Large intestine (tissue), 3 donors: ENCODE results near the gene CBLN1. TPM values are rescaled to one million over a fixed set of nuclear protein-coding genes. Genes with fewer than 3 reads are reported as not detected.
"Not testable (repeated sequence)": the region's sequence is repeated elsewhere in the genome, so short reads cannot be mapped to it uniquely, and the experiment has no call there.

Experiments
- DNase-seq, 2 donors: peaks; one replicate each; pipeline versions ENCODE4 v3.0.0 to v3.0.0-alpha.2; 2013
- H3K27ac ChIP-seq: one replicate; pipeline ENCODE4 v1.5.1; 2013; ENCODE audit warnings: low read length
- H3K27me3 ChIP-seq: 2 replicates; pipeline ENCODE4 v1.6.1; 2013; ENCODE audit warnings: low read length; ENCODE audit not compliant: control insufficient read depth, insufficient read depth
- H3K36me3 ChIP-seq: 2 replicates; pipeline ENCODE4 v1.6.1; 2013; ENCODE audit warnings: low read length; ENCODE audit not compliant: control insufficient read depth, insufficient read depth
- H3K4me1 ChIP-seq: one replicate; pipeline ENCODE4 v1.6.1; 2013; ENCODE audit warnings: low read length; ENCODE audit not compliant: control insufficient read depth, insufficient read depth
- H3K4me3 ChIP-seq: one replicate; pipeline ENCODE4 v1.5.1; 2013; ENCODE audit warnings: low read length
- H3K9me3 ChIP-seq: one replicate; pipeline ENCODE4 v1.6.1; 2013; ENCODE audit warnings: mild to moderate bottlenecking, low read depth, low read length, moderate library complexity; ENCODE audit not compliant: control insufficient read depth
- WGBS: methylation state at CpG from one replicate; pipeline ENCODE4 v1.1.5; 2013; ENCODE audit warnings: low lambda C conversion rate; ENCODE audit not compliant: insufficient coverage; 5-methylcytosine and 5-hydroxymethylcytosine counted together
- polyA plus RNA-seq: library from polyadenylated mRNA; unstranded; fragments of 120-200 nt; gene quantifications from one replicate; pipeline ENCODE4 v1.2.1, GENCODE V29; 2013

The CBLN1 gene
- polyA plus RNA-seq, 1 donor: 1.8 TPM

GRCh38 chr16:49268667-49269066 is 13.0 kb downstream of the CBLN1 start:
- DNase-seq: no peak
- Histone ChIP-seq H3K4me3 (no peak overlapping the region), H3K27me3 (peaks cover 16% of the 10 kb centered on the region), H3K4me1 (peaks cover 10% of the 10 kb centered on the region), H3K36me3 (no peaks in the 10 kb centered on the region), H3K27ac (peak overlapping the region; percentile 18), H3K9me3 (no peaks in the 10 kb centered on the region)
- no CpG with 5 or more reads among the region's 1 CpG for WGBS

GRCh38 chr16:49262501-49262900 is 19.1 kb downstream of the CBLN1 start:
- Histone ChIP-seq H3K4me1 (peaks cover 10% of the 10 kb centered on the region), H3K4me3 (no peak overlapping the region), H3K27ac (no peak overlapping the region), H3K36me3 (no peaks in the 10 kb centered on the region), H3K9me3 (no peaks in the 10 kb centered on the region), H3K27me3 (no peaks in the 10 kb centered on the region)
- no peak for DNase-seq
- WGBS: 100% methylated on average over 3 of the region's 5 CpGs

GRCh38 chr16:49261930-49262329 is 19.7 kb downstream of the CBLN1 start:
- Histone ChIP-seq H3K4me1 (peaks cover 10% of the 10 kb centered on the region), H3K9me3 (no peaks in the 10 kb centered on the region), H3K27ac (no peak overlapping the region), H3K27me3 (no peaks in the 10 kb centered on the region), H3K36me3 (no peaks in the 10 kb centered on the region), H3K4me3 (no peak overlapping the region)
- no peak for DNase-seq

- Histone ChIP-seq H3K27me3 (no peaks in the 10 kb centered on the region), H3K27ac (no peak overlapping the region), H3K4me1 (peaks cover 10% of the 10 kb centered on the region), H3K36me3 (no peaks in the 10 kb centered on the region), H3K9me3 (no peaks in the 10 kb centered on the region), H3K4me3 (no peak overlapping the region)
- WGBS: no CpG with 5 or more reads among the region's 8 CpGs
- no peak for DNase-seq
These were observed 20.6 kb downstream of the CBLN1 start for GRCh38 chr16:49260956-49261530.

- peaks cover 10% of the 10 kb centered on the region for H3K4me1 ChIP-seq
- peak overlapping the region; percentile 32 for H3K27ac ChIP-seq
- no peak overlapping the region for H3K4me3 ChIP-seq
- 40% methylated on average over 1 of the region's 3 CpGs for WGBS
- peak; percentile 40 to 80 for DNase-seq
- no peaks in the 10 kb centered on the region for H3K9me3 ChIP-seq
- H3K36me3 ChIP-seq: no peaks in the 10 kb centered on the region
- H3K27me3 ChIP-seq: no peaks in the 10 kb centered on the region
These were observed 21.4 kb downstream of the CBLN1 start for GRCh38 chr16:49260253-49260652.

- peak overlapping the region; percentile 32 for H3K27ac ChIP-seq
- DNase-seq: peak; percentile 25 to 54
These were observed 22.3 kb downstream of the CBLN1 start for GRCh38 chr16:49259330-49259729.

GRCh38 chr16:49250689-49251088 is 30.9 kb downstream of the CBLN1 start:
- Histone ChIP-seq H3K36me3 (no peaks in the 10 kb centered on the region), H3K4me1 (no peaks in the 10 kb centered on the region), H3K27me3 (peaks cover under 1% of the 10 kb centered on the region), H3K27ac (no peak overlapping the region), H3K4me3 (no peak overlapping the region), H3K9me3 (no peaks in the 10 kb centered on the region)
- 80% methylated on average over 1 of the region's 1 CpG for WGBS
- DNase-seq: no peak

More at GRCh38 chr16:49259330-49259729, 22.3 kb downstream of the CBLN1 start:
- Histone ChIP-seq H3K9me3 (no peaks in the 10 kb centered on the region), H3K4me1 (peaks cover 10% of the 10 kb centered on the region), H3K4me3 (no peak overlapping the region), H3K27me3 (no peaks in the 10 kb centered on the region), H3K36me3 (no peaks in the 10 kb centered on the region)

- Histone ChIP-seq H3K4me1 (no peaks in the 10 kb centered on the region), H3K27me3 (peaks cover 2% of the 10 kb centered on the region), H3K27ac (no peak overlapping the region), H3K9me3 (no peaks in the 10 kb centered on the region), H3K4me3 (no peak overlapping the region), H3K36me3 (no peaks in the 10 kb centered on the region)
- no peak for DNase-seq
- no CpG with 5 or more reads among the region's 1 CpG for WGBS
These were observed 33.4 kb downstream of the CBLN1 start for GRCh38 chr16:49248227-49248626.

- WGBS: no CpG with 5 or more reads among the region's 4 CpGs
- DNase-seq: no peak
These were observed 45.4 kb downstream of the CBLN1 start for GRCh38 chr16:49236216-49236615.

GRCh38 chr16:49228335-49228734 is 53.3 kb downstream of the CBLN1 start:
- DNase-seq, H3K27me3 ChIP-seq, H3K4me3 ChIP-seq, H3K9me3 ChIP-seq, H3K36me3 ChIP-seq, H3K4me1 ChIP-seq, H3K27ac ChIP-seq: not testable (repeated sequence)
- WGBS: no CpG with 5 or more reads among the region's 3 CpGs

More at GRCh38 chr16:49236216-49236615, 45.4 kb downstream of the CBLN1 start:
- no peak overlapping the region for H3K4me3 ChIP-seq
- H3K27ac ChIP-seq: no peak overlapping the region
- H3K9me3 ChIP-seq: no peaks in the 10 kb centered on the region
- H3K36me3 ChIP-seq: no peaks in the 10 kb centered on the region
- no peaks in the 10 kb centered on the region for H3K27me3 ChIP-seq
- no peaks in the 10 kb centered on the region for H3K4me1 ChIP-seq
